Hepatocyte (in vitro differentiated cells): Measurements from ENCODE around the gene TCAF1. TPM values are rescaled to one million over a fixed set of nuclear protein-coding genes. Genes with fewer than 3 reads are reported as not detected.
"Not testable (repeated sequence)": the region's sequence is repeated elsewhere in the genome, so short reads cannot be mapped to it uniquely, and the experiment has no call there.

Experiments
- DNase-seq: peaks from one replicate; pipeline ENCODE4 v3.0.0-alpha.2; 2016; ENCODE audit warnings: low spot score
- H2AFZ ChIP-seq: fragments of 200-600 bp; sonication (generic); 2 replicates; pipeline ENCODE4 v1.6.0; 2016; ENCODE audit warnings: antibody characterized with exemption, mild to moderate bottlenecking
- H3K27ac ChIP-seq: fragments of 200-600 bp; sonication (generic); 2 replicates; pipeline ENCODE4 v1.5.1; 2016; ENCODE audit warnings: mild to moderate bottlenecking
- H3K27me3 ChIP-seq: fragments of 200-600 bp; sonication (generic); 2 replicates; pipeline ENCODE4 v1.6.1; 2016
- H3K36me3 ChIP-seq: fragments of 200-600 bp; sonication (generic); replicated peaks from 2 replicates; pipeline ENCODE4 v1.5.1; 2016; ENCODE audit warnings: low read depth; ENCODE audit not compliant: insufficient read depth
- H3K4me1 ChIP-seq: fragments of 200-600 bp; sonication (generic); 2 replicates; pipeline ENCODE4 v1.5.1; 2016; ENCODE audit warnings: mild to moderate bottlenecking, moderate library complexity; ENCODE audit not compliant: insufficient read depth
- H3K4me2 ChIP-seq: fragments of 200-600 bp; sonication (generic); 2 replicates; pipeline ENCODE4 v1.6.0; 2016
- H3K4me3 ChIP-seq: fragments of 200-600 bp; sonication (generic); 2 replicates; pipeline ENCODE4 v1.5.1; 2016; ENCODE audit warnings: mild to moderate bottlenecking
- H3K79me2 ChIP-seq: fragments of 200-600 bp; sonication (generic); 2 replicates; pipeline ENCODE4 v1.6.0; 2017; ENCODE audit warnings: mild to moderate bottlenecking
- H3K9me2 ChIP-seq: fragments of 200-600 bp; sonication (generic); replicated peaks from 2 replicates; pipeline ENCODE4 v1.6.0; 2017; ENCODE audit warnings: mild to moderate bottlenecking; ENCODE audit not compliant: insufficient read depth
- H3K9me3 ChIP-seq: fragments of 200-600 bp; sonication (generic); 2 replicates; pipeline ENCODE4 v1.5.1; 2016; ENCODE audit warnings: low read depth, mild to moderate bottlenecking
- H4K20me1 ChIP-seq: fragments of 200-600 bp; sonication (generic); 2 replicates; pipeline ENCODE4 v1.6.0; 2016; ENCODE audit warnings: mild to moderate bottlenecking; ENCODE audit not compliant: insufficient read depth, poor library complexity, severe bottlenecking
- EZH2 ChIP-seq: fragments of 200-600 bp; sonication (generic); IDR thresholded peaks from 2 replicates; pipeline ENCODE4 v1.6.1; 2016; ENCODE audit warnings: antibody characterized with exemption, mild to moderate bottlenecking, borderline replicate concordance
- EZH2phosphoT487 ChIP-seq: fragments of 200-600 bp; sonication (generic); IDR thresholded peaks from one replicate; pipeline ENCODE4 v1.6.1; 2018; ENCODE audit warnings: antibody characterized with exemption, mild to moderate bottlenecking, low read depth, moderate library complexity; ENCODE audit not compliant: unreplicated experiment, severe bottlenecking
- WGBS: methylation state at CpG from one replicate; pipeline ENCODE4 v1.1.6; 2016; ENCODE audit warnings: low lambda C conversion rate; ENCODE audit errors: missing lambda C conversion rate; 5-methylcytosine and 5-hydroxymethylcytosine counted together
- polyA plus RNA-seq: library from polyadenylated mRNA; unstranded; fragments of >200 nt; fragmentation: Nextera tagmentation; extraction: Ambion mirVana; gene quantifications from 2 replicates; pipeline ENCODE4 v1.2.1, GENCODE V29; 2016
- total RNA-seq: library from RNA; depleted of rRNA; stranded (reverse); fragments of >200 nt; gene quantifications from 2 replicates; pipeline ENCODE4 v1.2.3, GENCODE V29; 2014
- TF ChIP-seq, protein P1 (sequence below): fragments of 200-600 bp; sonication (generic); IDR thresholded peaks from 2 replicates; pipeline ENCODE4 v1.5.1; 2016; ENCODE audit warnings: antibody characterized with exemption, mild to moderate bottlenecking; ENCODE audit not compliant: poor library complexity

The TCAF1 gene
- total and polyA plus RNA-seq, 2 experiments from 2014 or later = 59.6 to 121 TPM

DNA sequence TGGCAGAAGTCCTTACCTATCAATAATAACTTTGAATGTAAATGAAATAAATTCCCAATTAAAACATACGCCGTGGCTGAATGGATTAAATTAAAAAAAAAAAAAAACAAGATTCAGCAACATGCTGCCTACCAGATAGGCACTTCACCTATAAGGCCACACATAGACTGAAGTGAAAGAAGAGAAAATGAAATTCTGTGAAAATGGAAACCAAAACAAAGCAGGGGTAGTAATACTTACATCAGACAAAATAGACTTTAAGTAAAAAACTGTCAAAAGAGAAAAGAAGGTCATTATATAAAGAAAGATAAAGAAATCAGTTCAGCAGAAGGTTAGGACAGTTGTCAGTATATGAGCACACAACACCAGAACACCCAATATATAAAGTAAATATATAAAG is 55.3 kb downstream of the TCAF1 start:
- no peaks in the 10 kb centered on the region for H3K9me2 ChIP-seq
- no peaks in the 10 kb centered on the region for H3K79me2 ChIP-seq
- H3K4me1 ChIP-seq = no peaks in the 10 kb centered on the region
- H3K4me2 ChIP-seq = no peak overlapping the region
- no peaks in the 10 kb centered on the region for H3K27me3 ChIP-seq
- no peaks in the 10 kb centered on the region for H3K36me3 ChIP-seq
- H2AFZ ChIP-seq = no peak overlapping the region
- no peaks in the 10 kb centered on the region for H4K20me1 ChIP-seq
- TF ChIP-seq EZH2phosphoT487 = no peak
- TF ChIP-seq, protein P1, sequence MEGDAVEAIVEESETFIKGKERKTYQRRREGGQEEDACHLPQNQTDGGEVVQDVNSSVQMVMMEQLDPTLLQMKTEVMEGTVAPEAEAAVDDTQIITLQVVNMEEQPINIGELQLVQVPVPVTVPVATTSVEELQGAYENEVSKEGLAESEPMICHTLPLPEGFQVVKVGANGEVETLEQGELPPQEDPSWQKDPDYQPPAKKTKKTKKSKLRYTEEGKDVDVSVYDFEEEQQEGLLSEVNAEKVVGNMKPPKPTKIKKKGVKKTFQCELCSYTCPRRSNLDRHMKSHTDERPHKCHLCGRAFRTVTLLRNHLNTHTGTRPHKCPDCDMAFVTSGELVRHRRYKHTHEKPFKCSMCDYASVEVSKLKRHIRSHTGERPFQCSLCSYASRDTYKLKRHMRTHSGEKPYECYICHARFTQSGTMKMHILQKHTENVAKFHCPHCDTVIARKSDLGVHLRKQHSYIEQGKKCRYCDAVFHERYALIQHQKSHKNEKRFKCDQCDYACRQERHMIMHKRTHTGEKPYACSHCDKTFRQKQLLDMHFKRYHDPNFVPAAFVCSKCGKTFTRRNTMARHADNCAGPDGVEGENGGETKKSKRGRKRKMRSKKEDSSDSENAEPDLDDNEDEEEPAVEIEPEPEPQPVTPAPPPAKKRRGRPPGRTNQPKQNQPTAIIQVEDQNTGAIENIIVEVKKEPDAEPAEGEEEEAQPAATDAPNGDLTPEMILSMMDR = no peak
- no peak for TF ChIP-seq EZH2
- no peak overlapping the region for H3K4me3 ChIP-seq
- no peak overlapping the region for H3K27ac ChIP-seq
- DNase-seq = no peak
- 92% methylated on average over 2 of the region's 2 CpGs for WGBS
- peaks cover 4% of the 10 kb centered on the region for H3K9me3 ChIP-seq

DNA sequence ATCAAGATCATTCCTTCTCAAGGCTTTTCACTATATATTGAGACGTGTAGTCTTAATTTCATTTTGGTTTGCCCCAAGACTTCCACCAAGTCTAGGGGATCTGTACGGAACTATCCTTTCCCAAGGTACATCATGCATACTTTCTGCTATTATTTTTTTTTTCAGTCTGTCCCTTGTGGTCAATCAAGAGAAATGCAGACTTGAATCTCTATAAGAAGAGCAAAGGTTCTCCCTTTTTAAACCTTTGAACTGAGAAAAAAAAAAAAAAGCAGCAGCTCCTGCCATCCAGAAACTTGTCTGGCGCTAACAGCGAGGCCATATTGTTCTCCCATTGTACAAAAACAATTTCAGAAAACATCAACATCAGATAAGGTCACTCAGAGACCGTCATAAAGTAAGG is 60.3 kb downstream of the TCAF1 start:
- not testable (repeated sequence) for DNase-seq, H3K27ac ChIP-seq, H3K4me1 ChIP-seq, H4K20me1 ChIP-seq, H3K9me3 ChIP-seq, H3K36me3 ChIP-seq, H3K4me2 ChIP-seq, H3K4me3 ChIP-seq, H3K9me2 ChIP-seq, H2AFZ ChIP-seq, H3K79me2 ChIP-seq, H3K27me3 ChIP-seq
- 80% methylated on average over 1 of the region's 5 CpGs for WGBS

DNA sequence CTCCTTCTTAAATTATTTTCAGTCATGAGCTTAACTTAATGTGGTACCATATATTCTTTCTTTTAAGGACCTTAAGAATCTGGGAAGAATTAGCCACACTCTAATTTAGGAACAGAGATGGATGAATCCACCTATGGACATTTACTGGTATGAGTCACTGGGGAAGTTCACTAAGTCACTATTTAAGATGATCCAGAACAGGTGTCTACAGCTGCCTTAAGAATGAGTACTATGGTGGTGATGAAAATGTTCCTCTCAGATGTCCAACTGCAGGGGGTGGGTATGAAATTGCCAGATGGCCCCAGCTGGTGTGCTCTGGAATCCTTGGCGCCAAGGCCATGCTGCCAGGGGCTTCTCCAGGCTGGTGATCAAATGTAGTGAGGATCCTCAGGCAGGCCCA is 61.9 kb downstream of the TCAF1 start:
- no CpG with 5 or more reads among the region's 1 CpG for WGBS
- H3K9me3 ChIP-seq, DNase-seq, H3K4me1 ChIP-seq, H4K20me1 ChIP-seq, H3K27ac ChIP-seq, H3K36me3 ChIP-seq, H3K9me2 ChIP-seq, H3K4me3 ChIP-seq, H2AFZ ChIP-seq, H3K4me2 ChIP-seq, H3K27me3 ChIP-seq, H3K79me2 ChIP-seq: not testable (repeated sequence)

DNA sequence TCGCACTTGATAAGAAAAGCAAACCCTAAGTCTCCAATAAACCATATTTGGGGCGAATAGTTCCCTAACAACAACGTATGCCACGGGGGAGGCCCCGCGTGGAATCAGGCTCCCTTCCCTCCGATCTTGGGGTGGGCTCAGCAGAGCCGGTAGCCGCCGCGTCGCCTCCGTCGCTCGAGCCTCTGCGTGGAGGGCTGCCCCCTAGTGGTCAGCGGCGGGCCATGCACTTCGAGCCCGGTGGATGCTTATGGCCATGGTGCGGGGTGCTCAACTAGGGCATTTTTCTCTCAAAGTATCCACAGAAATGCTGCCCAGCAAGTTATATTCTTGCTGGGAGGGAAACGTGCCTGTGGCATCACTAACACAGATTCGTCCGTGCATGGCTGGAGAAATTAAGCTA is 64.8 kb downstream of the TCAF1 start:
- WGBS = under 1% methylated on average over 18 of the region's 24 CpGs
- TF ChIP-seq, protein P1 = peak; percentile 62
- not testable (repeated sequence) for H3K79me2 ChIP-seq, H2AFZ ChIP-seq, H3K27ac ChIP-seq, H4K20me1 ChIP-seq, H3K4me2 ChIP-seq, H3K9me3 ChIP-seq, H3K36me3 ChIP-seq, H3K9me2 ChIP-seq, H3K27me3 ChIP-seq, DNase-seq, H3K4me3 ChIP-seq, H3K4me1 ChIP-seq

DNA sequence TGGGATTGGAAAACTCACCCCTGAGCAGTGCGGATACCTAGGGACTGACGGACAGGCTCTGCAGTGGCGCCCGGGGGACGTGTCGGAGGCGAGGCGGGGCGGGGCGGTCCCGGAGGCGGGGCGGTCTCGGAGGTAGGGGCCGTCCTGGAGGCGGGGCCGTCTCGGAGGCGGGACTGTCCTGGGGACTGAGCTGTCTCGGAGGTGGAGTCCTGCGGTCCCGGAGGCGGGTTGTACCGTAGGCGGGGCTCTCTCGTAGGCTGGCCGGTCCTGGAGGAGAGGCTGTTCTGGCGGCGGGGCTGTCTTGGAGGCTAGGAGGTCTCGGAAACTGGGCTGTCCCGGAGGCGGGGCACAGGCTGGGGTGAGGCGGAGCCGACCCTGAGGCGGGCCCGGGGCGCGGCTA is 65.4 kb downstream of the TCAF1 start:
- Histone ChIP-seq H3K4me2 (peak overlapping the region; percentile 65), H3K27ac (peak overlapping the region; percentile 76)
- not testable (repeated sequence) for H3K36me3 ChIP-seq, H3K79me2 ChIP-seq, H3K4me3 ChIP-seq, H3K9me3 ChIP-seq, H3K27me3 ChIP-seq, H3K9me2 ChIP-seq, H4K20me1 ChIP-seq, H3K4me1 ChIP-seq, H2AFZ ChIP-seq, DNase-seq
- 0% methylated on average over 12 of the region's 38 CpGs for WGBS

DNA sequence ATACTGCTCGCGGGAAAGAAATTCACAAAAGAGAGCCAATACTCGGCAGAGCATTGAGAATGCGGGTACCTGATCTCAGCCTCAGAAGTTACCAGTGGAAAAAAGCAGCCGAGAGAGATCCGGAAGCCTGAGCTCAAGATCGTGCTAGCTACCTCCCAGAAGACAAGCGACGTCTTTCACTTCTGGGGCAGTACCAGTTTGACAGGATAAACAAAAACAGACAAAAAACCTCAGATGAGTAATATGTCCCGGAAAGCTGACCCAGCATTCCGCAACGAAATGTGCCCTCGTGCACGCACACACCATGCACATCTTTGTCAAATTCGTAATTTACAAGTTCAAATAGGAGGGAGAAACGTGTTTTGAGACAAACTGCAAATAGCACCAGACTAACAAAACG is 65.9 kb downstream of the TCAF1 start:
- not testable (repeated sequence) for H4K20me1 ChIP-seq, H3K4me3 ChIP-seq, H3K36me3 ChIP-seq, H2AFZ ChIP-seq, H3K4me1 ChIP-seq, H3K9me3 ChIP-seq, H3K27ac ChIP-seq, H3K79me2 ChIP-seq, H3K9me2 ChIP-seq, H3K27me3 ChIP-seq, DNase-seq, H3K4me2 ChIP-seq
- WGBS = no CpG with 5 or more reads among the region's 17 CpGs

DNA sequence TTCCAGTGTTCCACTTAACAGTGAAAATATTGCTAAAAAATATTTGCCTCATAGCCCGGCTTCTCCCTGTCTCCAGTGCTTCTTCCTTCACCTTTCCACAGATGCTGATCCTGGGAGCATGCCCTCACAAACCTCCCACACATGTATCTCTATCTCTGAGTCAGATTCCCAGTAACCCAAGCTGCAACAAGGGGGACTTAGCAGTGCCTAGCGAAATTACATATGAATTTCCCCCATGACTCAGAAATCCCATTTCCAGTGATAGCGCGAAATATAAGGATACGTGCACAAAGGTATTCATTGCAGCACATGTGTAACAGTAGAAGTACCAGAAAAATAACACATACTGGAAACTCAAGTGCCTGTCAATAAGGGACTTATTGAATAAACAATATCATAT is 75.4 kb downstream of the TCAF1 start:
- H3K9me2 ChIP-seq, H3K27me3 ChIP-seq, H4K20me1 ChIP-seq, H3K27ac ChIP-seq, H3K36me3 ChIP-seq, DNase-seq, H2AFZ ChIP-seq, H3K79me2 ChIP-seq, H3K4me2 ChIP-seq, H3K9me3 ChIP-seq, H3K4me3 ChIP-seq, H3K4me1 ChIP-seq: not testable (repeated sequence)
- WGBS = no CpG with 5 or more reads among the region's 5 CpGs
